ENCODE data around the gene CHODL.

Gene CHODL

DNA sequence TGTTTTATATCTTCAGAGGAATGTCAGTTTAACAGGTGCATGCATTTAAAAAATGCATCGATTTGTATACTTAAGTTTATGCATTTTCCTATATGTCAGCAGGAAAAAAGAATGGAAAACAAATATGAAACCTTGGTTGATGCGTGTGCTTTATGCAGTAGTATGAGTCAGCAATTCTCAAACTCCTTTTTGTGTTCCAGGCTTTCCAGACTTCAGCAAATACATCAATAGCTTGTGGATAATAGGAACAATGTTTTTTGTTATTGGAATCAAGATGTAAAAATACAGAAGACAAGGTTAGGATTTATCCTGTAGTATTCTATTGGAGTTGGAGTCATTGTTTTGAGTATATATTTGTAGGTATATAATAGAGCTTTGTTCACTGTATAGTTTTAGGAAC, 45.2 kb downstream of the CHODL start:
- no peak for DNase-seq (ENCODE audit: low read depth)

DNA sequence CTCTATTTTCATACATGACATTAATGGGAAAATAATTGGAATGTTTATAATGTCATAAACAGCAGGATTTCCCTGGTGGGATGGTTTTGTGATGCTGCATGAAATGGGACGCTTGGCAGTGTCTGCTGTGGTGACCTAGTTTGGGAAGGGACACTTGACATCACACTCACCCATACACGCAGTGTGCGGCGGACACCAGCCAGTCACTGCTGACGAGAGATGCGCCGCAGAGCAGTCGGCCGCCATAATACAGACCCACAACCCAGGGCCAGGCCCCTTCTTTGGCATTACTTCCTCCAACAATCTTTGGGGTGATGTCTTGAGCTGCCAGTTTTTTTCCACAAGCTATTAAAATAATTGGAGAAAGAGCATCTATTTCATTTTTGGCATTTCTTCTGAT, 49.5 kb downstream of the CHODL start:
- DNase-seq (ENCODE audit: low read depth) = no peak

DNA sequence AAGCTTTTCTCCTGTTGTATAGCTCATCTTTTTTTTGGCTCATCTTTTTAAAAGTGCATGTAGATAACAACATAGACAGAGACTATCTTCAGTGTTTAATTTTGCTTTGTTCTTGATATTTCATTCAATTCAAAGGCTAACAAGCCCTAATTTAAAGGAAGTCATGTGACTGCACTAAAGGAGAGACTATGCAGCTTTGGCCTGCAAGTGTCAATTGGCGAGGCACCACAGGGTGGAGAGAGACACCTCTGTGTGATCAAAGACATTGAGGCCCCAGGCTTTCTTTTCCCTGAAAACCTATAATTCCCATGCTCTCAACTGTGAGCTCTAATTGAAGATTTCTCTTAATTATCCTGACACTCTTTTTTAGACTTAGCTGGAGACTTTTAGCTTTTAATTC, 53.6 kb downstream of the CHODL start:
- DNase-seq (ENCODE audit: low read depth) = no peak

Measured in stimulated activated CD8-positive, alpha-beta memory T cell treated with anti-CD3 and anti-CD28 coated beads, Interleukin-12 subunit alpha, Interleukin-12 subunit beta, amount 100 ng/mL, for 4 hours (primary cell).